ENCODE measurements around the gene DDX56. TPM values are rescaled to one million over a fixed set of nuclear protein-coding genes. Genes with fewer than 3 reads are reported as not detected.

Gene DDX56, protein sequence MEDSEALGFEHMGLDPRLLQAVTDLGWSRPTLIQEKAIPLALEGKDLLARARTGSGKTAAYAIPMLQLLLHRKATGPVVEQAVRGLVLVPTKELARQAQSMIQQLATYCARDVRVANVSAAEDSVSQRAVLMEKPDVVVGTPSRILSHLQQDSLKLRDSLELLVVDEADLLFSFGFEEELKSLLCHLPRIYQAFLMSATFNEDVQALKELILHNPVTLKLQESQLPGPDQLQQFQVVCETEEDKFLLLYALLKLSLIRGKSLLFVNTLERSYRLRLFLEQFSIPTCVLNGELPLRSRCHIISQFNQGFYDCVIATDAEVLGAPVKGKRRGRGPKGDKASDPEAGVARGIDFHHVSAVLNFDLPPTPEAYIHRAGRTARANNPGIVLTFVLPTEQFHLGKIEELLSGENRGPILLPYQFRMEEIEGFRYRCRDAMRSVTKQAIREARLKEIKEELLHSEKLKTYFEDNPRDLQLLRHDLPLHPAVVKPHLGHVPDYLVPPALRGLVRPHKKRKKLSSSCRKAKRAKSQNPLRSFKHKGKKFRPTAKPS
- total RNA-seq, result 25.0 and 54.0 TPM in 2 replicates

DNA sequence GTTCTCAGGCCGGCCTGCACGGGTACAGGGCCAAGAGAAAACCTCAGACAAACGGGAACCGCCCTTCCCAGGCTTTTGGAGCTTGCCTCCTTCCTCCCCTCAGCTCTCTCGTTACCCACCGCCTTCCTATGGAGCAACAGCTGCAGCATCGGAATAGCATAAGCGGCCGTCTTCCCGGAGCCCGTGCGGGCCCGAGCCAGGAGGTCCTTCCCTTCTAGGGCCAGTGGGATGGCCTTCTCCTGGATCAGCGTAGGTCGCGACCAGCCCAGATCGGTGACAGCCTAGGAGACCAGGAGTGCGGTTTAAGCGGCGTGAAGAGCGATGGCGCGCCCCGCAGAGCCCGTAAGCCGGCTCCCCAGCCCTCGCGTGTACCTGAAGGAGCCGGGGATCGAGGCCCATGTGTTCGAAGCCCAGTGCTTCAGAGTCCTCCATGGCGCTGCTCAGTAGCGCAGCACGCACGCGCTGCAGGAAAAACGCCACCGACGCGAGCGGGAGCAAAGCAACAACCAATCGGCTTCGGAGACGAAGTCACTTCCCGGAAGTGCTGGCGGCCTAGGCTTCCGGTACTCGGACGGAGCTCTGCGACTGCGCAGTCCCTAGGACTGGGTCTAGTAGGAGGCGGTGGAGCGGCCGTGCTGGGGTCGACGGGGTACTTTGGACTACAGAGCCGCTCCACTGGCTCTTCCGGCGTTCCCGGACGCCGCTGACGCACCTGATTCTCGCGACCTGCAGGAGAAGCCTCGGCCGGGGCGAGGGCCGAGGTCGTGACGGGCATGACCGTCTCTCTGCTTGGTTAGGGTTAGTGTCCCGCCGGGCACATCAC lies at the start of gene DDX56:
Gene DDX56 (minus strand): TSS at position 445 of the 823 bp plus-strand sequence. CDS start 13 bp downstream, at position 432.
- DNase-seq (ENCODE audit: low read depth in 2 of 2), result peak; percentile 93 to 97

DNA sequence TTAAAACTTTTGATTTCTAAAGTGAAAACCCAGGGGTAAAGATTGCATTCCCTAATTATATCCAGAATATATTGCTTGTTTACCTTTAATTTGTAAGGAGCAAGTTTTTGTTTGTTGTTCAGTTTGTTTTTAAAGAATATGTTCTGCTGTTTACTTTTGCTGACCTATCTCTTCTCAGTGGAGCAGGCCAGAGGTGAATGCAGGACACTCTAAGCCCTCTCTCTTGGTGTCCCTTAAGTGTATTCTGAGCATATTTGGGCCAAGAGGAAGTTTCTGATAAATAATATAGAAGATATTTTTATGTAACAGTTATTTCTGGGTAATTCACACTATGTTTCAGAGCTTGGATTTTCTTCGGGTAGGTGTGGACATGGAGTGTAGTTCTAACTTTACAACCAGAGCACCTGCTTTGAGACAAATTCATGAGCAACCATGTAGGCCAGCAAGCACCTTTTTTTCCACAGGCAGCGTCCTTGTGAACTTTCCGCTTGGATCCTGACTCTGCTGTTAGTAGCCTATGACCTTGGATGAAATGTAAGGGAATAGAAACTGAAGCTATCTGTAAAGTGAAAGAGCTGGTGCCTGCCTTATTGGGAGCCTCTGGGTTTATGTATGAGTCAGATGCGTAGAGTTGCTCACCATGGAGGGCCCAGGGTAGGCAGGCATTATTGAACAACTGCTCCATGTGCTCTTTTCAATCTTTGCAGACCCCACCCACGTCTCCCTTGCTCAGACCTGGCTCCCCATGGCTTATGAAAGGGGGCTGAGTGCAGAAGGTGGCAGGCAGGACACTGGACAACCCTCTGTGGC lies 48.8 kb upstream of the DDX56 start:
- DNase-seq (ENCODE audit: low read depth in 2 of 2), result no peak

DNA sequence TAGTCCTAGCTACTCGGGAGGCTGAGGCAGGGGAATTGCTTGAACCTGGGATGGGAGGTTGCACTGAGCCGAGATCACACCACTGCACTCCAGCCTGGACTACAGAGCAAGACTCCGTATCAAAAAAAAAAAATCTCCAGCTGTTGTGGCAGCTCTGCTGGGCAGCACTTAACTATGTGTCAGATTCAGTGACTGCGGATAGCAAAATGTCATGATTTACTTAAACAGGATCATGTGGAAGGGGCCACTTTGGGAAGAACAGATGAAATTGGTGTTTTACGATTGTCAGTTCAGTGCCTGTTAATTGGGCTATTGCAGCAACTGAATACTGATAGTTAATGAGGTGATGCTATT lies 48.0 kb upstream of the DDX56 start:
- no peak for DNase-seq (ENCODE audit: low read depth in 2 of 2)

DNA sequence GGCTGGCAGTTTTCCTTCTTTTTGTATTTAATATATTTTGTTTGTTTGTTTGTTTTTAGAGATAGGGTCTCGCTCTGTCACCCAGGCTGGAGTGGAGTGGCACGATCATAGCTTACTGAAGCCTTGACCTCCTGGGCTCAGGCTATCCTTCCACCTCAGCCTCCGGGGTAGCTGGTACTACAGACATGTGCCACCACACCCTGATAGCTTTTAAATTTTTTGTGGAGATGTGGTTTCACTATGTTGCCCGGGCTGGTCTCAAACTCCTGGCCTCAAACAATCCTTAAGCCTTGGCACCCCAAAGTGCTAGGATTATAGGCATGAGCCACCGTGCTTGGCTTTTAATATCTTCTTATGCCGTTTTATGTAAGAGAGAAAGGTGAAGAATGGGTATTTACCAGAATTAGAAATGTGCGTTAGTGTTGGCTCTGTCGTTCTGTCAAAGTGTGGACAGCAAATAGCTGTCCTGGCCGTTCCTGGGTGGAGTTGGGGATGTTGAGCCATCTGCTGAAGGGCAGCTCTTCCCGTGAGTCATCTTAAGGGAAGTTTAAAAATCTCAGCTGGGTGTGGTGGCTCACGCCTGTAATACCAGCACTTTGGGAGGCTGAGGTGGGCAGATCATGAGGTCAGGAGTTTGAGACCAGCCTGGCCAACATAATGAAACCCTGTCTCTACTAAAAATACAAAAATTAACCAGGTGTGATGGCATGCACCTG lies 47.5 kb upstream of the DDX56 start:
- DNase-seq (ENCODE audit: low read depth in 2 of 2), result peak in 1 of 2 donors; percentile 58

- DNase-seq (ENCODE audit: low read depth in 2 of 2), result no peak
Observed at GRCh38 chr7:44618753-44619152, 45.0 kb upstream of the DDX56 start.

DNA sequence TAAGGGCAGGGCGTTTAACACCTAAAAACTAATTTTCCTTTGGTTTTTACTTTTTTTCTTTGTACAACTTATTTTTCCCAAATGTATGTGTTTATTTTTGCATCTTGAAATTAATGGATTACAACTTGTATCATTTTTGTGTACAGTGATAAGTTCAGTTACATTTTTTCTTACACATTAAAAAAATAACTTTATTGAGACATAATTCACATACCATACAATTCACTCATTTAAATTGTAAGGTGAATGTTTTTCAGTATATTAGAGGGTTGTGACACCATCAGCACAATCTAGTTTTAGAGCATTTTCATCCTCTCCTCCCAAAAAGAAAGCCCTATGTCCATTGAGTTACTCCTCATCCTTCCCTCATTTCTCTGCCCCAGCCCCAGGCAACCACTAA lies 44.3 kb upstream of the DDX56 start:
- DNase-seq (ENCODE audit: low read depth in 2 of 2), result no peak

DNA sequence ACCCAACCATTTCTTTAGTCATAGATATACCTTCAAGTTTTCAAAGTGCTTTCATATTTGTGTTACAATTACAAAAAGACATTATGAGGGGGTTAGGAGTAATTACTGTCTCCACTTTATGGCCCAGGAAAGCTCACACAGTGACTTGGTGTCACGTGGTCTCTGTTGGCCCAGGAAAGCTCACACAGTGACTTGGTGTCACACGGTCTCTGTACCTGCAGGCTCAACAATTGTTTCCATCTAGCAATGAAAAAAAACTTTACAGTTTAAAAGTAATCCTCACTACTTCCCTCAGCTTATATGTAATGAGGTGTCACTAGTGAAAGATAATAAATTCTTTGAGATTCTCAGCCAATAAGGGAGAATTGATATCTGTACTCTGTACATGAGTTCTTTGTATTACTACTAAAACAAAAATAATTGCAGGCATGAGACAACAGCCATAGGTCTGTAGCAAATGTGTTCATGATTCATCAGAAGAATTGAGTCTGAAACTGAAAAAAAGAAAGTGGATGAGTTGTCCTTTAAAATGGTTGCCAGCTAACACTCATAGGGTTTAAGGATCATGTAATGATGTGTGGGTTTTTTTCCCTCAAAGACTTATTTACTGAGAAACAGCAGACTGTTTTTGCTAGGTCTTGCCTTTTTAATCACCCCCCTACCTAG lies 43.6 kb upstream of the DDX56 start:
- DNase-seq (ENCODE audit: low read depth in 2 of 2), result no peak

- DNase-seq (ENCODE audit: low read depth in 2 of 2), result no peak
Observed at GRCh38 chr7:44616545-44616944, 42.8 kb upstream of the DDX56 start.

GRCh38 chr7:44615793-44616192 lies 42.1 kb upstream of the DDX56 start:
- DNase-seq (ENCODE audit: low read depth in 2 of 2), result no peak

DNA sequence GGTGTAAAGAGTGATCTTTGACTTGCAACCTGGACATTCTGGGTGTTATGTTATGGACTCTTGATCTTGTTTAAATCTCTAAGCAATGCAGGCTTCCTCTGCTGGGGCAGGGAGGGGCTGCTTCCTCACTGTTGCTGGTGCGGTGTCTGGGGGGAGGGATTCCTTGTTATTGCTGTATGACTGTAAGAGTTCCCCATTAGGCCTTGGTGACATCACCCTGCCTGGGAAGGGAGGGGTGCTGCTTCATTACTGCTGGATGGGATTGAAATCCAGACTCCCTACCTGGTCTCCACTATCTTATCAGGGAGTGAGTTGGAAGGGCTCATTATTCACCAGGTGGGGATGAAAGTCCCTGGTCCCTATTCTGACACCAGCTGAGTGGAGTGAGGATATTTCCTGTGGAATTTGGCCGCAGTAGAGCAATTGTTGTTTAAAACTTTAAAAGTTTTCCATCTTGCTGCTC lies 41.5 kb upstream of the DDX56 start:
- peak; percentile 62 to 67 for DNase-seq (ENCODE audit: low read depth in 2 of 2)

DNA sequence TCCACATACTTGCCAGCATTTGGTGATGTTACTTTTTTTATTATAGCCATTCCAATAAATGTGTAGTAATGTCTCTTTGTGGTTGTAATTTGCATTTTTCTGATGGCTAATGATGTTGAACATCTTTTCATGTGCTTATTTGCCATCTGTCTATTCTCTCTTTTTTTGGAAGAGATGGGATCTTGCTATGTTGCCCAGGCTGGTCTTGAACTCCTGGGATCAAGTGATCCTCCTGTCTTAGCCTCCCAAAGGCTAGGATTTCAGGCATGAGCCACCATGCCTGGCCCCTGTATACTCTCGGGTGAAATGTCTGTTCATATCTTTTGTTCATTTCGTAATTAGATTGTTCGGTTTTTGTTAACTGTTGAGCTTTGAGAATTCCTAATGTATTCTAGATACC lies 36.1 kb upstream of the DDX56 start:
- DNase-seq (ENCODE audit: low read depth in 2 of 2), result no peak

DNA sequence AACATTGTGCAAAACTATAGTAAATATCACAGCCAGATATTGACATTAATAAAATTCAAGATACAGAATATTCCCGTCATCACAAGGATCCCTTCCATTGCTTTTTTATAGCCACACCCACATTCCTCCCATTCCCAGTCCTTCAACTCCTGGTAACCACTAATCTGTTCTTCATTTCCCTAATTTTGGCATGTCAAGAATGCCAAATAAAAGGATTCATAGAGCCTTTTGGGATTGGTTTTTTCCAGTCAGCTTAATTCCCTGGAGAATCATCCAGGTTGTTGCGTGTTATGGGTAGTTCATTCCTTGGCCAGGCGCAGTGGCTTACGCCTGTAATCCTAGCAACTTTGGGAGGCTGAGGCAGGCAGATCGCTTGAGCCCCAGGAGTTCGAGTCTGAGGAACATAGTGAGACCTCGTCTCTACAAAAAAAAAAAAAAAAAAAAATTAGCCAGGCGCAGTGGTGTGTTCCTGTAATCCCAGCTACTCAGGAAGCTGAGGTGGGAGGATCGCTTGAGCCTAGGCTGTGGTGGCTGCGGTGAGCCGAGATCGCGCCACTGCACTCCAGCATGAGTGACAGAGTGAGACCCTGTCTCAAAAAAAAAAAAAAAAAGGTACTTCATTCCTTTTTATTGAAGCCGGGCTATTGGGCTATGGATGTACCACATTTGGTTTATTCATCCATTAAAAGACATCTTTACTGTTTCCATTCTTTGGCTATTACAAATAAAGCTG lies 35.4 kb upstream of the DDX56 start:
- DNase-seq (ENCODE audit: low read depth in 2 of 2), result no peak

GRCh38 chr7:44607141-44608068 lies 33.7 kb upstream of the DDX56 start:
- DNase-seq (ENCODE audit: low read depth in 2 of 2), result no peak

DNA sequence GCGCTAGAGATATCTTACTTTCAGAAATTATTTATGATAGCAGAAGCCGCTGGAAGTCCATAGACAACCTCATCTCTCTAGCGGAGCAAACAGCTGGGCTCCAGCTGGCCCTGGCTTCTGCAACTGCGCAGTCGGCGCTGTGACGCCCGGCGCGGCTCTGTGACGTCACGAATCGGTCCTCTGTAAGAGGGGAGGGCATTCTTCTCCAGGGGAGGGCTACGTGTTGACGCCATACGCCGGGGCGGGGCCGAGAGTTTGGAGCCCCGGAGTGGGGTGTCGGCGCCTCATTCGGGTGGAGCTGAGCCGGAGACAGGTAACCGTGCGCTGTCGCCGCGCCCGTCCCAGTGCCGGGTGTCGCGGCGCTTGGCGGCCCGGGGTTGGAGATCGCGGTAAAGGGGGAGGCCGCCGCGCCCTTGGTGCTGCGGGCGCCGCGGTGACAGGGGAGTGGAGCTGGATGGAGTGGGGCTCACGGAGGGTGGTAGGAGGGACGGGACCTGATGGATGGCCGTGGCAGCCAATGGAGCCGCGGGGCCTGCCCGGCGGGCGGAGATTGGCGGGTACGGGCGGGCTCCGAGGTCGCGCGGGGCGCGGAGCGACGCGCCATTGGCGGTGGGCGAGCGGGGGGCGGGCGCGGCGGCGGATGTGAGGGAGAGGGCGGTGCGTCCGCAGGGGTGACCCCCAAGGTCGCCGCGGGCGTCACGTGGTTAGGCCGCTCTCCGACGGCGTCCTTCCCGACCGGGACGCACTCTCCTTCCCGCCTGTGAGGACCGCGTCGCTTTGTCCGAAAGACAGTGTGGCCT lies 32.8 kb upstream of the DDX56 start, which contains the start of gene OGDH:
Gene OGDH (plus strand): TSS at position 287 of the 800 bp plus-strand sequence. CDS start 17,717 bp downstream, outside the sequence.
- peak; percentile 96 to 99 for DNase-seq (ENCODE audit: low read depth in 2 of 2)

- DNase-seq (ENCODE audit: low read depth in 2 of 2), result no peak
Observed at GRCh38 chr7:44604941-44605340, 31.2 kb upstream of the DDX56 start.

DNA sequence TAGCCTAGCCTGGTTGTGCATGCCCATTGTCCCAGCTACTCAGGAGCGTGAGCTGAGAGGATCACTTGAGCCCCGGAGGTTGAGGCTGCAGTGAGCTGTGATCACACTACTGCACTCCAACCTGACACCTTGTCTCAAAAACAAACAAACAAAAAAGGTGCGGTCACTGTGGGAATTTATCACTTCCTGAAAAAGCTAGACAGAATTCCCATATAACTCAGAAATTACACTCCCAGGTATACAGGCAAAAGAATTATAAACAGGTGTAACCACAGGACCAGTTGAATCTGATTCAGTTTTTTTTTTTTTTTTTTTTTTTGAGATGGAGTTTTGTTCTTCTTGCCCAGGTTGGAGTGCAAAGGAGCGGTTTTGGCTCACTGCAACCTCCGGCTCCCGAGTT lies 29.5 kb upstream of the DDX56 start:
- DNase-seq (ENCODE audit: low read depth in 2 of 2), result no peak

- no peak for DNase-seq (ENCODE audit: low read depth in 2 of 2)
Observed at GRCh38 chr7:44602576-44602910, 28.8 kb upstream of the DDX56 start.

DNA sequence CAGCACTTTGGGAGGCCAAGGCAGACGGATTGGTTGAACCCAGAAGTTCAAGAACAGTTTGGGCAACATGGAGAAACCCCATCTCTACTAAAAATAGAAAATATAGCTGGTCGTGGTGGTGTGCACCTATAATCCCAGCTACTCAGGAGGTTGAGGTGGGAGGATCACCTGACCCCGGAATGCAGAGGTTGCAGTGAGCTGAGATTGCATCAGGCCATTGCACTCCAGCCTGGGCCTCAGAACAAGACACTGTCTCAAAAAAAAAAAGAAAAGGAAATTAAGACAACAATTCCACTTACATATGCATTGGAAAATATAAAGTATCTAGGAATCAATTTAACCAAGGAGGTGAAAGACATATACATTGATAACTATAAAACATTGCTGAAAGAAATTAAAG lies 25.5 kb upstream of the DDX56 start:
- DNase-seq (ENCODE audit: low read depth in 2 of 2), result no peak

Data from dermis microvascular lymphatic vessel endothelial cell (primary cell).